IMR-90 (cell line): ENCODE results near the gene SIAH2. TPM values are rescaled to one million over a fixed set of nuclear protein-coding genes. Genes with fewer than 3 reads are reported as not detected.

ENCODE experiments used
- ATAC-seq: fragments of 200-7000 bp; cut with Tn5 transposase; 2 replicates; pipeline ENCODE4 v1.9.1; 2020; ENCODE audit warnings: low read depth, mild to moderate bottlenecking, moderate library complexity
- BruUV-seq: library from RNA; stranded (reverse); fragments of 400-500 nt; replicated peaks from 2 replicates; lab custom pipeline; 2021; lab: Mats Ljungman, UMichigan
- CTCF ChIA-PET: fragments of 300-600 bp; formaldehyde crosslinking; extraction: SDS; loops from one replicate; lab custom pipeline; 2021; ENCODE audit warnings: antibody characterized with exemption; lab: Yijun Ruan, JAX
- POLR2A ChIA-PET: fragments of 300-600 bp; sonication (Branson Sonifier 250); formaldehyde crosslinking; loops from one replicate; lab custom pipeline; 2022; ENCODE audit warnings: antibody characterized with exemption; ENCODE audit not compliant: unreplicated experiment; lab: Charles Lee
- DNase-seq: peaks from one replicate; pipeline ENCODE4 v3.0.0; 2013
- H2AFZ ChIP-seq: replicated peaks from 2 replicates; pipeline ENCODE3; 2013; ENCODE audit warnings: low read length, mild to moderate bottlenecking; ENCODE audit not compliant: poor library complexity
- H2AK5ac ChIP-seq: 2 replicates; pipeline ENCODE4 v1.6.1; 2013; ENCODE audit warnings: low read depth, low read length, inconsistent platforms
- H2AK9ac ChIP-seq: replicated peaks from 2 replicates; pipeline ENCODE3; 2013; ENCODE audit warnings: mild to moderate bottlenecking, low read depth, low read length, moderate library complexity; ENCODE audit not compliant: poor library complexity
- H2BK120ac ChIP-seq: 2 replicates; pipeline ENCODE4 v1.6.1; 2013; ENCODE audit warnings: low read depth, low read length, inconsistent platforms
- H2BK15ac ChIP-seq: 3 replicates; pipeline ENCODE4 v1.6.1; 2013; ENCODE audit warnings: low read depth, low read length, inconsistent platforms
- H2BK20ac ChIP-seq: 2 replicates; pipeline ENCODE4 v1.6.1; 2013; ENCODE audit warnings: low read depth, mild to moderate bottlenecking, inconsistent platforms, low read length, moderate library complexity
- H2BK5ac ChIP-seq: 2 replicates; pipeline ENCODE4 v1.6.1; 2013; ENCODE audit warnings: mild to moderate bottlenecking, low read depth, low read length, inconsistent platforms; ENCODE audit not compliant: poor library complexity, severe bottlenecking
- H3K14ac ChIP-seq: replicated peaks from 2 replicates; pipeline ENCODE4 v1.6.1; 2013; ENCODE audit warnings: low read depth, low read length, inconsistent platforms
- H3K18ac ChIP-seq: 2 replicates; pipeline ENCODE4 v1.6.1; 2013; ENCODE audit warnings: low read depth, low read length, control low read depth
- H3K23ac ChIP-seq: 2 replicates; pipeline ENCODE4 v1.6.1; 2013; ENCODE audit warnings: low read depth, low read length, inconsistent platforms
- H3K27ac ChIP-seq: 2 replicates; pipeline ENCODE4 v1.5.1; 2013; ENCODE audit warnings: mild to moderate bottlenecking, control low read depth, low read length; ENCODE audit not compliant: insufficient read depth
- H3K27me3 ChIP-seq: 2 replicates; pipeline ENCODE4 v1.6.1; 2013; ENCODE audit warnings: low read length; ENCODE audit not compliant: control insufficient read depth, insufficient read depth
- H3K36me3 ChIP-seq: 2 replicates; pipeline ENCODE4 v1.6.1; 2013; ENCODE audit warnings: low read length, mixed read lengths; ENCODE audit not compliant: control insufficient read depth, insufficient read depth
- H3K4ac ChIP-seq: 2 replicates; pipeline ENCODE4 v1.6.1; 2013; ENCODE audit warnings: low read depth, low read length, inconsistent platforms
- H3K4me1 ChIP-seq: 2 replicates; pipeline ENCODE4 v1.6.1; 2013; ENCODE audit warnings: low read length, mixed read lengths; ENCODE audit not compliant: control insufficient read depth, insufficient read depth
- H3K4me2 ChIP-seq: 2 replicates; pipeline ENCODE4 v1.6.1; 2013; ENCODE audit warnings: low read depth, mild to moderate bottlenecking, control low read depth, low read length, moderate library complexity
- H3K4me3 ChIP-seq: 2 replicates; pipeline ENCODE4 v1.5.1; 2013; ENCODE audit warnings: low read depth, mild to moderate bottlenecking, control low read depth, low read length, moderate library complexity; ENCODE audit not compliant: insufficient read depth
- H3K56ac ChIP-seq: 2 replicates; pipeline ENCODE4 v1.6.1; 2013; ENCODE audit warnings: low read length, inconsistent platforms; ENCODE audit not compliant: insufficient read depth; ENCODE audit errors: extremely low read depth
- H3K79me1 ChIP-seq, 2 experiments: 2 replicates each; pipeline ENCODE4 v1.6.1; 2013; ENCODE audit warnings: low read length in 2 of 2, inconsistent platforms in 1 of 2, low read depth in 1 of 2
- H3K9ac ChIP-seq: 2 replicates; pipeline ENCODE4 v1.6.1; 2013; ENCODE audit warnings: low read depth, low read length, control low read depth
- H3K9me1 ChIP-seq: 2 replicates; pipeline ENCODE4 v1.6.1; 2013; ENCODE audit warnings: low read length, inconsistent platforms; ENCODE audit not compliant: insufficient read depth
- H3K9me3 ChIP-seq: 2 replicates; pipeline ENCODE4 v1.6.1; 2013; ENCODE audit warnings: low read length; ENCODE audit not compliant: control insufficient read depth, insufficient read depth
- H4K20me1 ChIP-seq: 2 replicates; pipeline ENCODE4 v1.6.1; 2013; ENCODE audit warnings: low read length, inconsistent platforms; ENCODE audit not compliant: insufficient read depth
- H4K5ac ChIP-seq: 2 replicates; pipeline ENCODE4 v1.6.1; 2013; ENCODE audit warnings: mild to moderate bottlenecking, low read depth, low read length, control low read depth
- H4K8ac ChIP-seq, 2 experiments: 2 replicates each; pipeline ENCODE4 v1.6.1; 2013; ENCODE audit warnings: low read depth in 2 of 2, low read length in 2 of 2, control low read depth in 1 of 2, inconsistent platforms in 1 of 2
- H4K91ac ChIP-seq: 2 replicates; pipeline ENCODE4 v1.6.1; 2013; ENCODE audit warnings: low read depth, low read length, inconsistent platforms; ENCODE audit not compliant: insufficient read depth
- CHD1 ChIP-seq: IDR thresholded peaks from 2 replicates; pipeline ENCODE4 v1.6.1; 2012; ENCODE audit warnings: low read depth, low read length, improper control_type of control experiment
- CTCF ChIP-seq: conservative IDR thresholded peaks from 2 replicates; pipeline ENCODE4 v1.5.1; 2012; ENCODE audit warnings: mild to moderate bottlenecking, low read depth, low read length, improper control_type of control experiment
- FOS ChIP-seq: fragments of 150-350 bp; IDR thresholded peaks from 2 replicates; pipeline ENCODE4 v1.6.1; 2016; ENCODE audit warnings: low read depth, low read length
- MAFK ChIP-seq: IDR thresholded peaks from 2 replicates; pipeline ENCODE4 v1.6.1; 2012; ENCODE audit warnings: low read depth, low read length, improper control_type of control experiment
- NFE2L2 ChIP-seq: fragments of 150-350 bp; IDR thresholded peaks from 2 replicates; pipeline ENCODE4 v1.6.1; 2016; ENCODE audit warnings: low read depth, mild to moderate bottlenecking, low read length
- RAD21 ChIP-seq: IDR thresholded peaks from 2 replicates; pipeline ENCODE4 v1.6.1; 2012; ENCODE audit warnings: low read length, improper control_type of control experiment
- RCOR1 ChIP-seq: IDR thresholded peaks from 2 replicates; pipeline ENCODE4 v1.6.1; 2012; ENCODE audit warnings: mild to moderate bottlenecking, low read length, improper control_type of control experiment; ENCODE audit not compliant: insufficient replicate concordance
- RFX5 ChIP-seq: IDR thresholded peaks from 2 replicates; pipeline ENCODE4 v1.8.0; 2012; ENCODE audit warnings: low read depth, mild to moderate bottlenecking, low read length, moderate library complexity
- SMC3 ChIP-seq: fragments of 150-350 bp; IDR thresholded peaks from 2 replicates; pipeline ENCODE4 v1.6.1; 2016; ENCODE audit warnings: low read depth, mild to moderate bottlenecking, antibody characterized with exemption, low read length, moderate library complexity
- USF2 ChIP-seq: fragments of 150-350 bp; IDR thresholded peaks from 2 replicates; pipeline ENCODE4 v1.6.1; 2017; ENCODE audit warnings: mild to moderate bottlenecking, antibody characterized with exemption, low read length, low read depth
- WGBS, 2 experiments: methylation state at CpG; one replicate each; pipeline versions ENCODE4 v1.1.5 to v1.1.7; 2013; ENCODE audit warnings: missing lambda C conversion rate in 2 of 2; ENCODE audit not compliant: insufficient read length in 1 of 2; ENCODE audit errors: extremely low coverage in 2 of 2; 5-methylcytosine and 5-hydroxymethylcytosine counted together
- dilution Hi-C: fragments of 300-500 bp; cut with HindIII; formaldehyde crosslinking; loops from one replicate; pipeline ENCODE4 v1.14.3; 2018; ENCODE audit warnings: low sequenced_read_pairs; ENCODE audit not compliant: unreplicated experiment
- in situ Hi-C: fragments of 300-500 bp; cut with MboI; formaldehyde crosslinking; loops from 3 replicates; pipeline ENCODE4 v1.14.3; 2019; ENCODE audit warnings: low sequenced_read_pairs, inconsistent platforms, mixed read lengths
- intact Hi-C: fragments of 100-400 bp; cut with micrococcal nuclease; formaldehyde crosslinking; loops from 2 replicates; pipeline ENCODE4 v1.10.0; 2022
- polyA plus RNA-seq, 3 experiments: library from polyadenylated mRNA; depleted of rRNA; stranded (reverse); fragments of >200 nt; gene quantifications; 2 replicates each; pipeline ENCODE4 v1.2.3, GENCODE V29; 2012; ENCODE audit warnings: low replicate concordance in 1 of 3
- total RNA-seq: library from RNA; depleted of rRNA; stranded (reverse); fragments of >200 nt; gene quantifications from 2 replicates; pipeline ENCODE4 v1.2.3, GENCODE V29; 2012
- TF ChIP-seq, protein P1 (sequence below): fragments of 150-350 bp; IDR thresholded peaks from 2 replicates; pipeline ENCODE4 v1.6.1; 2016; ENCODE audit warnings: low read depth, mild to moderate bottlenecking, low read length, moderate library complexity, borderline replicate concordance

SIAH2 gene
- total and polyA plus RNA-seq, 2 of the 4 experiments (the other 2 are of a cell fraction): 24.7 to 61.8 TPM

DNA sequence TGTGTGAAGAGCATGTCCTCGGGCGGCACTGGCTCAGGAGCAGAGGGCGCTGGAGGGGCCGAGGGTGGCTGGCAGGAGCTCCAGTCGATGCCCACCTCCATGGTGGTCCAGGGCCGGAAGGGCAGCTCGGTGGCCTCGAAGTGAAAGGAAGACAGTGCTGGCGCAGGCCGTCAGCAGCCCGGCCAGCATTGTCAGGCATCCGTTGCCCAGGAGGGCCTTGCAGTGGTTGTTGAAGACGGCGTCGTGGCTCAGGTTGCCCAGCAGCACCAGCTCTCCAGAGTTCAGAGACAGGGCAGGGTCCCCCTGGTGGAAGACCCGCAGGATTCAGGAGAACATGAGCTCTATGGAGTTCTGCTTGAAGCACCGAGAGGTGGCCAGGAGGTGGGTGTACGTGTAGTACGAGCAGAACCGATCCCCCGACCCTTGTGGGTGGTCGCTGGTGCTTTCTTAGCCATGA is 16.5 kb upstream of the SIAH2 start:
- no peak for ATAC-seq
- BruUV-seq: no TSS peak
- Histone ChIP-seq H2AK5ac (no peak overlapping the region), H3K27ac (no peak overlapping the region), H2AK9ac (no peak overlapping the region), H3K23ac (no peak overlapping the region), H2BK120ac (no peak overlapping the region), H4K91ac (no peak overlapping the region), H3K4ac (no peak overlapping the region), H4K8ac (no peak overlapping the region), H2BK5ac (no peak overlapping the region), H3K79me1 (no peaks in the 10 kb centered on the region), H3K9me1 (no peaks in the 10 kb centered on the region), H3K9me3 (no peaks in the 10 kb centered on the region), H2BK15ac (no peak overlapping the region), H3K18ac (no peak overlapping the region), H3K27me3 (no peaks in the 10 kb centered on the region; the same call in 1 of the 2 replicates), H3K4me1 (peaks cover 4% of the 10 kb centered on the region), H3K4me2 (no peak overlapping the region), H3K56ac (no peak overlapping the region), H3K36me3 (no peaks in the 10 kb centered on the region), H2BK20ac (no peak overlapping the region), H3K4me3 (no peak overlapping the region), H4K20me1 (no peaks in the 10 kb centered on the region), H2AFZ (no peak overlapping the region), H3K14ac (no peak overlapping the region), H3K9ac (no peak overlapping the region), H4K5ac (no peak overlapping the region)
- CTCF ChIA-PET: interaction anchor here (0.8 kb wide), 1 partner anchor 8 kb away, joined by 3 read pairs; no protein-coding TSS in a partner anchor
- intact Hi-C loops: no loop called here
- in situ Hi-C loops: loop anchor here (25.0 kb wide), 1 partner anchor 358 kb away; no protein-coding TSS in a partner anchor
- POLR2A ChIA-PET: no interaction called here
- 86% methylated on average over 15 of the region's 22 CpGs; no CpG with 5 or more reads in 1 of the 2 experiments for WGBS, 2 experiments
- dilution Hi-C loops: no loop called here
- TF ChIP-seq RFX5: no peak
- no peak for TF ChIP-seq RCOR1
- TF ChIP-seq CTCF: no peak
- TF ChIP-seq RAD21: no peak
- no peak for TF ChIP-seq USF2
- no peak for TF ChIP-seq NFE2L2
- TF ChIP-seq CHD1: no peak
- TF ChIP-seq, protein P1, sequence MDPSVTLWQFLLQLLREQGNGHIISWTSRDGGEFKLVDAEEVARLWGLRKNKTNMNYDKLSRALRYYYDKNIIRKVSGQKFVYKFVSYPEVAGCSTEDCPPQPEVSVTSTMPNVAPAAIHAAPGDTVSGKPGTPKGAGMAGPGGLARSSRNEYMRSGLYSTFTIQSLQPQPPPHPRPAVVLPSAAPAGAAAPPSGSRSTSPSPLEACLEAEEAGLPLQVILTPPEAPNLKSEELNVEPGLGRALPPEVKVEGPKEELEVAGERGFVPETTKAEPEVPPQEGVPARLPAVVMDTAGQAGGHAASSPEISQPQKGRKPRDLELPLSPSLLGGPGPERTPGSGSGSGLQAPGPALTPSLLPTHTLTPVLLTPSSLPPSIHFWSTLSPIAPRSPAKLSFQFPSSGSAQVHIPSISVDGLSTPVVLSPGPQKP: no peak
- no peak for TF ChIP-seq FOS
- TF ChIP-seq SMC3: no peak
- no peak for TF ChIP-seq MAFK
- no peak for DNase-seq
